HG02759 (cell line): ENCODE measurements around the gene CCKAR.

ENCODE experiments used
- ATAC-seq: cut with Tn5 transposase; IDR thresholded peaks from one replicate; pipeline ENCODE4 v1.9.1; 2021; ENCODE audit warnings: mild to moderate bottlenecking, moderate library complexity; ENCODE audit not compliant: unreplicated experiment

The CCKAR gene

DNA sequence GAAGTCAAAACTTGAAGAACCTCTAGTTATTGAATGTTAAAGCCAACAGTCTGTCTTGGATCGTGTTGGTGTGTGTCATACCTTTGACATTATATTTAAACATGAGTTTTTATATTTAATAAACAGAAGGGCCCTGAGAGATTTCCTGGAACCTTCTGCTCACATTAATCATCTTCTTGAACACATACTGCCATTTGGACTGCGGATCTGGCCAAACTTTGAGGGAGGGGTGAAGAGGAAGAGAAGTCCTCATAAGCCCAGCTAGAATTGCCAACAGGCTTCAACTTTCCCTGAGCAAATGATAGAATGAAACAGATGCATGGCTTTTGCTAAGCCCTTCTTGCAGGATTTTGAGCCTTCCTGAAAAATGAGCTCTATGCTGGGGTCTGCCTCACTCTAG lies 27.4 kb downstream of the CCKAR start:
- no peak for ATAC-seq

GRCh38 chr4:26459756-26460530 lies 30.3 kb downstream of the CCKAR start:
- ATAC-seq = no peak

DNA sequence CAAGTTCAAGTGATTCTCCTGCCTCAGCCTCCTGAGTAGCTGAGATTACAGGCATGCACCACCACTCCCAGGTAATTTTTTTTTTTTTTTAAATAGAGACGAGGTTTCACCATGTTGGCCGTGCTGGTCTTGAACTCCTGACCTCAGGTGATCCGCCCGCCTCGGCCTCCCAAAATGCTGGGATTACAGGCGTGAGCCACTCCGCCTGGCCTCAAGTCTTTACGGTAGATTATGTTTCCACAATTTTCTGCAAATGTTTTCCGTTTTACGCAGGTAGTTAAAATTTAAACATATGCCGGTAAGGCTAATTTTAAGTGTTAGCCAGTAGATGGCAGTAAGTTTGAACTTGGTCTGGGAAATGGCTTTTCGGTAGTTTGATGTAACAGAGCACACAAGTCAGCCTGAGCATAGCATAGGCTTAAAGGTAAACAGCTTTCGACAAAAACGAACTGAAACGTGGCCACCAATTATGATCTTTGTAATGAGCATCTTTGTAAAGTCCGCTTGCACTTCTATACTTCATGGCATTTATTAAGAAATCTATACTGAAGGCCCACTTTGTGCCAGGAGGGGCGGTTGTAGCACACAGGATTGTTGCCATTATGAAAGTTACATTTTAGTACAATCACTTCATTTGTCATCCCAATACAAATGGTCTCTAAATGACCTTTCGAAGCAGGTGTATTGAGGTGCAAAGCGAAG lies 31.1 kb downstream of the CCKAR start:
- ATAC-seq = peak; percentile 68

GRCh38 chr4:26458157-26458561 lies 32.1 kb downstream of the CCKAR start:
- no peak for ATAC-seq

DNA sequence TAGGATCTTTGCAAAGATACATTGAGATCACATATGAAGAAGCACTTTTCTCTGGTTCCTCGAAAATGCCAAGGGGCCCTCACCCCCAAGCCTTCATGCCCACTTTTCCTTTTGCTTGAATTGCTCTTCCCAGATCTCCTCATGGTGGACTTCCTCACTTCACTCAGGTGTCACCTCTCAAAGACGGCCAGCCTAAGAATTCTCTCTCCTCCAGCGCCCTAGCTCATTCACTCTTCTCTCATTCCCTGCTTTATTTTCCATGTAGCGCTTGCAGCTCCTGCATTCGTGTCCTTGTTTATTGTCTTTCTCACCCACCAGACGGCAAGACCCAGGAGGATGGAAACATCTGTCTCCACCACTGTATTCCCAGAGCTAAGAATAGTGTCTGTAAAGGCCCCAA lies 32.9 kb downstream of the CCKAR start:
- ATAC-seq = no peak

DNA sequence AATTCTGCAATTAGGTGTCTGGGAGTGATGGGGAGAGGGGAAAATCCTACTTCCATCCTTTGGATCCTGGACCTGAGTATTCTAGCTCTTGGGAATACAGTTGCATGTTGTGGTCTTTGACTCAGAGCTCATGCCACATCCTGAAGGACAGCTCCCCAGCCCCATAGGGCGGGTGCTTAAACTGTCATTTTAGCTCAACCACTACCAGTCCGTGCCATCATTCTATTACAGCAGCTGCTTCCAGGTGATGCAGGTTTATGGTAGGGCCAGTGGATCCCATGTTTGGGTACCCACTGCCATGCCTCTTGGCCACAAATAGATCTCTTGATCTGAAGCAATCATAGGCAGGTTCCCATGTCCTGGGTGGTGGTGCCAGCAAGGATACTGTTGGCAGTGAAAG lies 34.7 kb downstream of the CCKAR start:
- ATAC-seq = no peak

GRCh38 chr4:26454961-26455360 lies 35.3 kb downstream of the CCKAR start:
- ATAC-seq = no peak

GRCh38 chr4:26452565-26453531 lies 37.4 kb downstream of the CCKAR start:
- ATAC-seq = no peak

- ATAC-seq = no peak
These were observed 38.7 kb downstream of the CCKAR start for GRCh38 chr4:26451597-26451996.

- ATAC-seq = no peak
These were observed 39.9 kb downstream of the CCKAR start for GRCh38 chr4:26450418-26450817.

GRCh38 chr4:26447378-26447777 lies 42.9 kb downstream of the CCKAR start:
- no peak for ATAC-seq

GRCh38 chr4:26441771-26442170 lies 48.5 kb downstream of the CCKAR start:
- ATAC-seq = no peak

DNA sequence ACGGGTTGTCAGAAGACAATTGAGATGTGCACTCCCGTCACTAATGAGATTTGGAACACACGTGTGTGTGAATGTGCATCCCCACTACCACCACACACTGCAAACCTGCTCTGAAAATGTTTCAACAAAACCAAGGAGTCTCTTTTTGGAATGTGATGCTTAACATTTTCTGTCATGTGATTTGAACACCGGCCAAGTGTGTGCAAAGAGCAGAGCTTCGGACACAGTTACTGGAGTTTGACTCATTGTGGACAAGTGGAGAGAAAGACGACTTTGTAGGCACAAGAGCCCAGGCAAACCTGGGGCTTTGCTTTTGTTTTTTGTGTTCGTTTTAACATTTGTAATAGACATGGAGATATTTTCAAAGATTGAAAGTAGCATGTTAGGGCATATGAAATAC lies 49.2 kb downstream of the CCKAR start:
- no peak for ATAC-seq

DNA sequence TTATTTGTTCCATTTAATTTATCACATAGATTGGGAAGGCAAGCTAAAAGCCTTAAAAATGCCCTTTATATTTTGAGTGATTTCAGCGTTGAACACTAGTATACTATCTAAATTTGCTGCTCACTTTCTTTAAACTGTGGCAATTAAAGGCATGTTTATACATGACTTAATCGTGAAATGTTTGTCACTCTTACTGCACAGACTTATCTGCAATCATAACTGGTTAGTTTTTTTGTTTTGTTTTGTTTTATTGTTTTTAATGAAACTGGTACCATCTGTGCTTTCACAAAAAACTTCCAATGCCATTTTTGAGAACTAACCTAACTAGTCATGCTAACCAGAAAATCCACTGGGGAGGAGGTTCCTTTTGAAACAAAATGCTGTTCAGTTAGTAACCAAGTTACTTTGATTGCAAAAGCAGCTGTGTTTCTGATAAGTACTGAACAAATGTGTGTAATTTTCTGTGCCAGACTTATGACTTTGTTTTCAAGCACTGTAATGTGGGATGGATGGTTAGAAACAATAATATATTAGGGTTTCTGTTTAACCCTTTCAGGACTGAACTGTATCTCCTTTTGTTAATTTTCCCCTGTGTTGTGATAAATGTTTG lies 56.1 kb downstream of the CCKAR start:
- ATAC-seq = no peak

GRCh38 chr4:26433556-26433955 lies 56.7 kb downstream of the CCKAR start:
- ATAC-seq = no peak

DNA sequence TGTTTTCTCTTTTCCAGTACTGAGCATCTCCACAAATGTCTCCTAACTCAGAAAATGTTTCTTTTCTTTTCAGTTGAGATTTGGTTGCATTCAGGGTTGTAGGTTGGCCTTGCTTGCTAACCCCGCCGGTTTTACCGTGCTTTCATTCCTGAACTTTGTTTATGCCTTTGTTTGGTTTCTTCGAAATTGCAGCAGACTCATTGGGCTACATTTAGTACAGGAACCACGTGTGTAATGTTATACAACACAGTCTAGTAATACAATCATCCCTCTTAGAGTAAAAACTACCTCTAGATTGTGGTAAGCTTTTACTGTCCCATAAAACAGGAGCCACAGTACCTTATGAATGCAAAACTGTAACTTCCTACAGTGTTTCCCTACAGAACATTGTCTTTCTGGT lies 57.9 kb downstream of the CCKAR start:
- no peak for ATAC-seq

DNA sequence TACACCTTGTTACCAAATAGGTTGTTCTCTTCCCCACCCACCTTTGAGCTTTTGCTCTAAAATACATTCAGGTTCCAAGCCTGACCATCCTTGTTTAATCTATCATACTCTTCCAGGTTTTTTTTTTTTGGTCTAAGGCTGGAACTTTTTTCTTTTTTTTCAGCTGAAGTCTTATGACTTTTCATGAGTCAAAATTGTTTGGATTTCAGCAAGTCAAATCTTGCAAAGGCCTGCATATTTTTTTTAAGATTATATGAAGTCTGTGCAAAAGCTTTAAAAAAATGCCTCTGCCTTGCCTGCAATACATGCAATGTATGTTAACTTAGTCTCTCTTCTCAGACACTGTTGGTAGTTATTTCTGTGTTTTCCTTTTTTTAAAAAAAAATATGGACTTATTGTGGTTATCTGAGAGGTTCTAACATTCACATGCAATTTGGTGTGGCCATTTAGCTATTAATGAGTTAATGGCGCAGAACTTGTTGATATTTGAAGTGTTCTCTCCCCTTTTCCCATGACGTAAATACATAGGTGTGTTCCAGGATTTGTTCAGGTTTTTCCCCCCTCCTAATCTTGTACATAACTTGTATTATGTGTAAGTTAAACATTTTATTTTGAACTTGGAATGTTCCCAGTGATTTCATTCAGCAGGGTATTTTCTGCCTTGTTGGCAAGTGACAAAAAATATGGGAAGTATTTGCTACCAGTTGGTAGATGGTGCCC lies 58.7 kb downstream of the CCKAR start:
- no peak for ATAC-seq
